GM18951 (cell line): Measurements from ENCODE around the gene NMBR.
A peak's percentile ranks its signal among the peaks of the same experiment; 100 is the strongest.
"Not testable (repeated sequence)": the region's sequence is repeated elsewhere in the genome, so short reads cannot be mapped to it uniquely, and the experiment has no call there.

Experiments used
- POLR2A ChIP-seq: IDR thresholded peaks from 4 replicates; pipeline ENCODE4 v1.6.1; 2011; ENCODE audit warnings: mild to moderate bottlenecking; ENCODE audit not compliant: insufficient read length, insufficient read depth; ENCODE audit errors: extremely low read depth
- in situ Hi-C: fragments of 300-500 bp; cut with MboI; formaldehyde crosslinking; loops from one replicate; pipeline ENCODE4 v1.12.0; 2022; ENCODE audit warnings: low sequenced_read_pairs, mixed read lengths, inconsistent platforms; ENCODE audit not compliant: unreplicated experiment

NMBR gene

GRCh38 chr6:142146828-142147662 lies at the start of gene NMBR, which contains the start of gene VTA1:
TSS of gene NMBR (minus strand) at chr6:142147122. CDS start at chr6:142088658, 58,464 bp downstream.
TSS of gene VTA1 (plus strand) at chr6:142147263. CDS start at chr6:142147288, 25 bp downstream.
- peak; percentile 90 for TF ChIP-seq POLR2A
- in situ Hi-C loops, result loop anchor here (25.0 kb wide), 1 partner anchor 240 kb away; no protein-coding TSS in a partner anchor

- in situ Hi-C loops, result no loop called here
- no peak for TF ChIP-seq POLR2A
These were observed 49.1 kb upstream of the NMBR start for GRCh38 chr6:142195862-142196541.

GRCh38 chr6:142193621-142194020 lies 46.7 kb upstream of the NMBR start:
- no peak for TF ChIP-seq POLR2A
- in situ Hi-C loops, result no loop called here

- in situ Hi-C loops, result no loop called here
- no peak for TF ChIP-seq POLR2A
These were observed 45.4 kb upstream of the NMBR start for GRCh38 chr6:142192343-142192742.

GRCh38 chr6:142189057-142189456 lies 42.1 kb upstream of the NMBR start:
- in situ Hi-C loops, result no loop called here
- TF ChIP-seq POLR2A, result no peak

GRCh38 chr6:142188341-142188740 lies 41.4 kb upstream of the NMBR start:
- in situ Hi-C loops, result not testable (repeated sequence)

GRCh38 chr6:142187209-142187608 lies 40.3 kb upstream of the NMBR start:
- TF ChIP-seq POLR2A, result no peak
- in situ Hi-C loops, result no loop called here

GRCh38 chr6:142185641-142186040 lies 38.7 kb upstream of the NMBR start:
- no peak for TF ChIP-seq POLR2A
- in situ Hi-C loops, result no loop called here

- no peak for TF ChIP-seq POLR2A
- in situ Hi-C loops, result no loop called here
These were observed 37.4 kb upstream of the NMBR start for GRCh38 chr6:142184307-142184706.

- in situ Hi-C loops, result no loop called here
- no peak for TF ChIP-seq POLR2A
These were observed 36.4 kb upstream of the NMBR start for GRCh38 chr6:142183351-142183750.

- no peak for TF ChIP-seq POLR2A
- in situ Hi-C loops, result no loop called here
These were observed 35.1 kb upstream of the NMBR start for GRCh38 chr6:142182004-142182403.

- TF ChIP-seq POLR2A, result no peak
- in situ Hi-C loops, result no loop called here
These were observed 31.2 kb upstream of the NMBR start for GRCh38 chr6:142178129-142178528.

GRCh38 chr6:142174703-142175102 lies 27.8 kb upstream of the NMBR start:
- no peak for TF ChIP-seq POLR2A
- in situ Hi-C loops, result no loop called here

GRCh38 chr6:142173980-142174379 lies 27.1 kb upstream of the NMBR start:
- TF ChIP-seq POLR2A, result no peak
- in situ Hi-C loops, result no loop called here

GRCh38 chr6:142172758-142173157 lies 25.8 kb upstream of the NMBR start:
- no peak for TF ChIP-seq POLR2A
- in situ Hi-C loops, result no loop called here
